Islet precursor cell (in vitro differentiated cells): ENCODE data around the gene RIMBP2.

ENCODE experiments used
- DNase-seq: peaks from one replicate; pipeline ENCODE4 v3.0.0-alpha.2; 2018

RIMBP2 gene

GRCh38 chr12:130497321-130497720 is 218.8 kb downstream of the RIMBP2 start:
- DNase-seq, result no peak

DNA sequence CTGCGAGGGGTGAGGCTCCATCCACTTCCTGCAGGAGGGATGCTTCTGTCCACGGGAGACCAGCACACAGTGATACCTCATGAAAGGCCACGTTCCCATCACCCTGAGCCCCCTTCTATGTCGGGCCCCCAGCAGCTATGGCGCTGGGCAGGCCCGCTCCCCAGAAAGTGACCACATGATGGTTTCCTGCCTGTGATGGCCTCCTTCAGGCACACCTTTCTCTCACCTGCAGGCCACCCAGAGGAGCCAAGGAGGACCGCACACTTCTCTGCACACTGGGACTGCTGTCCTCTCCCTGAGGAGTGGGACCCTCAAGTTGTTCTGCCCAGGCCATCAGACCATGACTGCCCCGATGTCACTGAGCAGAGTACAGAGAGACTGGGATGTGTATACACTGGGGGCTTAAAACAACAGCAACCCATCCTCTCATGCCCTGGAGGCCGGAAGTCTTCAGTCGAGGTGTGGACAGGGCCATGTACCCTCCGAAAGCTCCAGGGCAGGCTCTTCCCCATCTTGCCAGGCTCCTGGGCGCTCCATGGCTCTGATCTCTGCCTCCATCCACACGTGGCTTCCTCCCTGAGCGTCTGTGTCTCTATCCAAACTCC is 219.5 kb downstream of the RIMBP2 start:
- no peak for DNase-seq

GRCh38 chr12:130495156-130495555 is 220.9 kb downstream of the RIMBP2 start:
- no peak for DNase-seq

DNA sequence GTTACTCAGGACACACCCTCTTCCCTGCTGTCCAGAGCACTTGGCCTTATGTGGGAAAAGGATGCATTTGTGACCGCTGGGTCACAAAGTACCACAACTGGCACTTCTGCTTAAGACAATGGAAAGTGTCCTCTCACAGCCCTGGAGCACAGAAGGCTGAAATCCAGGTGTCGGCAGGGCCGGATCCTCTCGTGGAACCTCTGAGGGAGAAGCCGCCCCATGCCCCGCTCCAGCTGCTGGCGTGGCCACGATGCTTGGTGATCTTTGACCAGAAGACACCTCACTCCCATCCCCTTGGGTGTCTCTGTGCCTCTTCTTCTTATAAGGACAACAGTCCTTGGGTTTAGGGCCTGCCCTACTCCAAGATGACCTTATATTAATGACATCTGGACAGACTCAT is 221.4 kb downstream of the RIMBP2 start:
- DNase-seq, result no peak

GRCh38 chr12:130493951-130494350 is 222.1 kb downstream of the RIMBP2 start:
- DNase-seq, result no peak

- no peak for DNase-seq
Measured at GRCh38 chr12:130491421-130492357, 224.4 kb downstream of the RIMBP2 start.

GRCh38 chr12:130490674-130491073 is 225.4 kb downstream of the RIMBP2 start:
- DNase-seq, result no peak

- DNase-seq, result no peak
Measured at GRCh38 chr12:130489293-130489692, 226.8 kb downstream of the RIMBP2 start.

- DNase-seq, result no peak
Measured at GRCh38 chr12:130488358-130488710, 227.8 kb downstream of the RIMBP2 start.

- DNase-seq, result no peak
Measured at GRCh38 chr12:130487636-130488357, 228.3 kb downstream of the RIMBP2 start.

- DNase-seq, result no peak
Measured at GRCh38 chr12:130486891-130487416, 229.1 kb downstream of the RIMBP2 start.

- no peak for DNase-seq
Measured at GRCh38 chr12:130486146-130486435, 230.0 kb downstream of the RIMBP2 start.

DNA sequence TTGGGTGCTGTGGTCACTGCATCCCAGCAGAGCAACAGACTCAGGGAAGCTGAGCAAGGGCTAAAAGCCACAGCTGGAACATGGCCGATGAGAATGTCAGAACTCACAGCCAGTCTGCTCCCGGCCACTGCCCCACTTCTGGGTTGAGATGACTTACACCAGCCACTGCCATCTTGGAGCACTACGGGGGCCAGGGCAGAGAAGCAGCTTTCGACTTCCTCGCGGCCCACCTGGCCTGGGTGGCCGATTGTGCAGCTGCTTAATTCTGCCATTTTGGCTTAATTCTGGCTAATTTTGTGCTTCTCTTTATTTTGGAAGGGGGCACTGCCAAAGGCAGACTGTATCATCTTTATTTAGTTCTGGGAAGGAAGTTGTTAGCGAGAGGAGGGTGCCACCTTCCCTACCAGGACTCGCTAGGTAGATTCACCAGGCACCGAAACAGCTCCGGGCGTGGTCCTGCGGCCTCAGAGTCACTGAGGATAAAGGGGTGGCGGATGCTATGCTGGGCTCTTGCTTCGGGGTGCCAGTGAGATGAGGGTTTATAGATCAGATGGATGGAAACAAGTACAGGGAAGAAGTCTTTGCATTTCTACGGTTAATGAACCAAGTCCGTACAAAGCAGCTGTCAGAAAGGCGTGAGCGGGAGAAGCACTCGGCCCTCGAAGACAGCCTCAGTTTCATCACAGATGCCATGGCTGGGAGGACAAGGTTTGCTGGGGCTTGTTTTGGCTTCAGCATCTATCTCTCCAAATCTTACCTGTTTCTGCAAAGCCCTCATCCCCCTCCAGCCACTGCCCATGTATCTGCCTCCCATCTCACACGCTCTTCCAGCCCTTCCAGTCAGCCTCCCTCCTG is 230.6 kb downstream of the RIMBP2 start:
- no peak for DNase-seq

DNA sequence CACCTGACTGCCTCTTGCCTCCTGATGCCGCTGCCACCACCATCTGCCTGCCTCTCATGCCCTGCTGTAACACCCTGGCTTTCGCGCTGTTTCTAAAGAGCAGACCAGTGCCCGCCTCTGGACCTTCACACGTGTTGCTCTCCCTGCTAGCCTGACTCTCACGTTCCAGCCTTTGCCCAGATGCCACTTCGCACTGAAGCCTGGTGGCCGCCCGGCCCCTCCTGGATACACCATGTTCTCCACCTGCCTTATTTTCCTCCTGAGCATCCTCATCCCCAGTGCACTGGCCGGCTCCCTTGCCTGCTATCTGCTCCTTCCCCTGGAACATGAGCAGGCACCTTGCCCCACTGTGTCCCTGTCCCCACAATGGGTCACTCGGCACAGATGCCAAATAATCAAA is 231.9 kb downstream of the RIMBP2 start:
- DNase-seq, result no peak

GRCh38 chr12:130483616-130484180 is 232.4 kb downstream of the RIMBP2 start:
- DNase-seq, result no peak

DNA sequence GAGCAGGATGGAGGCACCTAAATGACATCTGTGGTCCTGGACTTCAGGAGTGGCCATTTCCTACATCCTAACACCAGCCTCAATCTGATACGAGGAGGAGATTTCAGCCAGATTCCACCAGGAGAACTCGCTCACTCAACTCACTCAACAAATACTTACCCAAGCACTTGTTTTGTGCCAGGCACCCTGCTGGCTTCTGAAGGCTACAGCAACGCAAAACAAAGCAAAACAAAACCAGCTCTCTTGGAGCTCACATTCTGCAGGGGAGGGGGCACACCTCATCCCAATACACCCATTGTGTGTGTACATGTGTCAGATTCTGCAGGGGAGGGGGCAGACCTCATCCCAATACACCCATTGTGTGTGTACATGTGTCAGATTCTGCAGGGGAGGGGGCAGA is 233.7 kb downstream of the RIMBP2 start:
- DNase-seq, result no peak

DNA sequence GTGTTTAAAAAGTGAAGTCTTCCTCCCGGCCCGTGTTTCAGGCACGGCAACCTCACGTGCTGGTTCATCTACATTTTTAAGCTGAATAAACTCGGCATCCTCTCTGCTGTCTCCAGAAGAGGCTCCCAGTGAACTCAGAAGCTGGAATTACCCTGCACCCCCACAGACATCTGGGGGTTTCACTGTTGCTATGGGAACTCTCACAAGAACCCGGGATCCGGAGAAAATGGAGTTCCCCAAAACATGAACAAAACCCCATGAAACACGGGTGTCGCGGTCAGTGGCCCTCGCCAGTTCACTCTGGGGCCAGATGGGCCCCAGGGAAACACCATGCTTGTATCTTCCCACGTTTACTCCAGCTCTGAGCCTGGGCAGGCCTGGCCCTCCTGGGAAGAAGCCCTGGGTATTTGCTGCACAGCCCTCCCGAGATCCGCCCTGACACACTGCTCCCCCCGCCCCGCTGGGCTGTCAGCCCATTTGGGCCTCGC is 234.7 kb downstream of the RIMBP2 start:
- DNase-seq, result no peak

- DNase-seq, result no peak
Measured at GRCh38 chr12:130480887-130481286, 235.2 kb downstream of the RIMBP2 start.

DNA sequence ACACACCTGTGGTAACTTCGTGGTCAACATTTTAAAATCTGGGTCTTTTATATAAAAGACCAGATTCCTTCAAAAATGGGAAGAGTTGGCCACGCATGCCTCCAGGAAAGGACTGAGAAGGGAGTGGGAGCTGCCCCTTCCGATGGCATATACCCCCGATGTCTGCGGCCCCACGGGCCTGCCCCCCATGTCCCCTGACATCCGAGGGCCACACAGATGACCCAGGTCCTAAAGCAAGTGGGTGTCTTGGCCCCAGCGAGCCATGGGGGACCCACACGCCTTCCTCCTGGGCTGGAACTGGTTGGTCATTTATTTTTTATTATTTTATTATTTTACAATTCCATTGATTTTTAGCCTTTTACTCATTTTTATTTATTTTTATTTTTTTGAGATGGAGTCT is 235.9 kb downstream of the RIMBP2 start:
- DNase-seq, result no peak

DNA sequence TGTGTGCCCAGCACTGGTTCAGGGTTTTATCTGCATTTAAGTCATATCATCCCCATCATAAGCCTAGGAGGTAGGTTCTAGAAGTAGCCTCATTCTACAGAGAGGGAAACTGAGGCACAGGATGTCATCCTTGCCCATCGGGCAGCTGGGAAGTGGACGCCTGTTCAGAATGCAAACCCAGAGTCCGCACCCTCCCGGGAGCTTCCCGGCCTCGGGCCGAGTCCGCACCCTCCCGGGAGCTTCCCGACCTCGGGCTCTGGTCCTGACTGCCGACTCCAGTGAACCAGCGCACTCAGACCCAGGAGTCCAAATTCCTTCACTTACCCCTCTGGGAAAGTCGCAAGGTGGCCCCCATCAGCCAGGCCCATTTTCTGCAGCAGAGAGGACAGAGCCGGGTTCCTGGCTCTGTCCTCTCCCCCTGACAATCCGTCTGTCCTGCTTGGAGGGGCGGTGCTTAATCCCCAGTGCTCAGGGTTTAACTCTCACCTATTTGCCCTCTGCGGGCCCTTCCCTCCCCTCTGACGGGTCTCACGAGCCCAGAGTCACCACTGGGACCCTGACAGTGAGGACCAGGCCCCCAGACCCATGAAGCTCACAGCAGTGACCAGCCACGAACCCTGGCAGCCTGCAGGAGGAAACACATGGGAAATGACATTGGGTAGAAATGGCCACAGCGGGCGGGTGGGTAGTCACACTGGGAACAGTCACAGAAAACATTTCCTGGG is 236.5 kb downstream of the RIMBP2 start:
- no peak for DNase-seq

DNA sequence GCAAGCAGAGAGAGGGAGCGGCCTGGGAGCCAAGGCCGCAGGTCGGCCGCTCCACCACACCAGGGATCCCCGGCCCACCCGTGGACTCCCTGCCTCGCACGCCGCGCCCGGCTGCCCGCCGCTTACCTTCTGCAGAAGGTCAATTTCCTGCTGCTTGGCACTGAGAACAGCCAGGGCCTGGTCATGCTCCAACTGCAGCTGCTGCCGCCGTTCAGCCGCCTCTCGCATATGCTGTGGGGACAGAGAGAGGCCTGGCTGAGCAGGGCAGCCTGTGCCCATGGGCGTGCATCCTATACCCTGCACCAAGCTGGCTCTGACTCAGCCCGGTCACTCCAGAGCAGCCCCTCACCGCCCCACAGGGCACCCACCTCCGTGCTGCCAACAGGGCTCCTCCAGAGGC is 237.3 kb downstream of the RIMBP2 start:
- DNase-seq, result no peak

DNA sequence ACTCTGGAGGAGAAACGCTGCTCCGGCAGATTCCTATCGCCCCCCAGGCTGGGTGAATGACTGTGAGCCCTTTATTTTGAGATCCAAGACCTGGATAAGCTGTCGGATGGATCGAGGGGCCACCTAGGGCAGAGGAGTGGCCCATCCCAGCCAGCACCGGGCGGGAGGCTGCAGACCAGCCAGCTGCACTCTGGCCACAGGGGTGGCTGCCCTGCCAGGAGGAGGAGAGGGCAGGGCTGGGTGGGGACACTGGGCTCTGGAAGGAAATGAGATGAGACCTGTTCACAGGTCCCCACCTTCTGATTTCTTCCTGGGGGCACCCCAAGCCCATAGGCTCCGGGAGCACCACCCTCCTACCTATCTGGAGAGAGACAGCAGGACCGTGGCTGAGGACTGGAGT is 238.4 kb downstream of the RIMBP2 start:
- DNase-seq, result no peak
